WI38 (cell line): Measurements from ENCODE around the gene TBCD.

Source experiments
- H3K4me3 ChIP-seq: 2 replicates; pipeline ENCODE4 v1.5.1; 2011; ENCODE audit warnings: low read depth, mild to moderate bottlenecking, control low read depth, low read length
- TF ChIP-seq, protein P1 (sequence below): IDR thresholded peaks from 2 replicates; pipeline ENCODE4 v1.5.1; 2012; ENCODE audit warnings: low read depth, mild to moderate bottlenecking, control low read depth, low read length

Gene TBCD

DNA sequence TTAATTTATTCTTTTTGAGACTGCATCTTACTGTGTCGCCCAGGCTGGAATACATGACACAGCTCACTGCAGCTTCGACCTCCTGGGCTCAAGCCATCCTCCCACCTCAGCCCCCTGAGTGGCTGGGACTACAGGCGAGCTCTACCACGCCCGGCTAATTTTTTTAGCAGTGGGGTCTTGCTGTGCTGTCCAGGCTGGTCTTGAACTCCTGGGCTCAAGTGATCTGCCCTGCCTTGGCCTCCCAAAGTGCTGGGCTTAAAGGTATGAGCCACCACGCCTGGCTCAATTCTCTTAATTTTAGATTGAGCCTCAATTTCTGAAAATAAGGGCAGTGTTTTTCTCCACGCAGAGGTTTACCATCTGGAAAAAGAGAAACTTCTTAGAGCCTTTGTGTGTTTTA, 46.9 kb downstream of the TBCD start:
- TF ChIP-seq, protein P1, sequence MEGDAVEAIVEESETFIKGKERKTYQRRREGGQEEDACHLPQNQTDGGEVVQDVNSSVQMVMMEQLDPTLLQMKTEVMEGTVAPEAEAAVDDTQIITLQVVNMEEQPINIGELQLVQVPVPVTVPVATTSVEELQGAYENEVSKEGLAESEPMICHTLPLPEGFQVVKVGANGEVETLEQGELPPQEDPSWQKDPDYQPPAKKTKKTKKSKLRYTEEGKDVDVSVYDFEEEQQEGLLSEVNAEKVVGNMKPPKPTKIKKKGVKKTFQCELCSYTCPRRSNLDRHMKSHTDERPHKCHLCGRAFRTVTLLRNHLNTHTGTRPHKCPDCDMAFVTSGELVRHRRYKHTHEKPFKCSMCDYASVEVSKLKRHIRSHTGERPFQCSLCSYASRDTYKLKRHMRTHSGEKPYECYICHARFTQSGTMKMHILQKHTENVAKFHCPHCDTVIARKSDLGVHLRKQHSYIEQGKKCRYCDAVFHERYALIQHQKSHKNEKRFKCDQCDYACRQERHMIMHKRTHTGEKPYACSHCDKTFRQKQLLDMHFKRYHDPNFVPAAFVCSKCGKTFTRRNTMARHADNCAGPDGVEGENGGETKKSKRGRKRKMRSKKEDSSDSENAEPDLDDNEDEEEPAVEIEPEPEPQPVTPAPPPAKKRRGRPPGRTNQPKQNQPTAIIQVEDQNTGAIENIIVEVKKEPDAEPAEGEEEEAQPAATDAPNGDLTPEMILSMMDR = no peak
- no peak overlapping the region for H3K4me3 ChIP-seq

GRCh38 chr17:82799591-82799990, 47.7 kb downstream of the TBCD start:
- H3K4me3 ChIP-seq = no peak overlapping the region

DNA sequence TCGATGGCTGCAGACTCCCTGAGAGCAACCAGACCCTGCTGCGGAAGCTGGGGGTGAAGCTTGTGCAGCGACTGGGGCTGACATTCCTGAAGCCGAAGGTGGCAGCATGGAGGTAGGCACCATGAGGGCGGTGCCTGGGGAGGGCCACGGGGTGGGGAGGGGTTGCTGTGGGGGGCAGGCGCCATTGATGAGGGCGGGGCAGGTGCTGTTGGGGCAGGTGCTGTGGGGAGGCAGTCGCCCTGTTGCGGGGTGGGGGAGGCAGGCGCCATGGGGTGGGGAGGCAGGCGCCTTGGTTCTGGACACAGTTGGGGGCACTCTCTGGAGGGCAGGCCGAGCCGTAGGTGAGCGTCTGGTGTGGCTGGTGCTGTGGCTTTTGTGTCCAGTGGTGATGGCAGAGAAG, 49.0 kb downstream of the TBCD start:
- TF ChIP-seq, protein P1 = no peak
- no peak overlapping the region for H3K4me3 ChIP-seq

More at GRCh38 chr17:82799591-82799990, 47.7 kb downstream of the TBCD start:
- TF ChIP-seq, protein P1 = no peak

DNA sequence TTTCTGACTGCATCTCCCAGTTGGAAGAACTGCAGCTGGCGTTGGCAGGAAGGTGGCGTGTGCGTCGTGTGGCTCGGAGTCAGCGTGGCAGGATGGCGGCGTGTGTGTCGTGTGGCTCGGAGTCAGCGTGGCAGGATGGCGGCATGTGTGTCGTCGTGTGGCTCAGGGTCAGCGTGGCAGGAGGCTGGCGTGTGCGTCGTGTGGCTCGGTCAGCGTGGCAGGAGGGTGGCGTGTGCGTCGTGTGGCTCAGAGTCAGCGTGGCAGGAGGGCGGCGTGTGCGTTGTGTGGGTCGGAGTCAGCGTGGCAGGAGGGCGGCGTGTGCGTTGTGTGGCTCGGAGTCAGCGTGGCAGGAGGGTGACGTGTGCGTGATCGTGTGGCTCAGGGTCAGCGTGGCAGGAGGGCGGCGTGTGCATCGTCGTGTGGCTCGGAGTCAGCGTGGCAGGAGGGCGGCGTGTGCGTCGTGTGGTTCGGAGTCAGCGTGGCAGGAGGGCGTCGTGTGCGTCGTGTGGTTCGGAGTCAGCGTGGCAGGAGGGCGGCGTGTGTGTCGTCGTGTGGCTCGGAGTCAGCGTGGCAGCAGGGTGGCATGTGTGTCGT, 49.6 kb downstream of the TBCD start:
- no peak overlapping the region for H3K4me3 ChIP-seq
- TF ChIP-seq, protein P1 = no peak

DNA sequence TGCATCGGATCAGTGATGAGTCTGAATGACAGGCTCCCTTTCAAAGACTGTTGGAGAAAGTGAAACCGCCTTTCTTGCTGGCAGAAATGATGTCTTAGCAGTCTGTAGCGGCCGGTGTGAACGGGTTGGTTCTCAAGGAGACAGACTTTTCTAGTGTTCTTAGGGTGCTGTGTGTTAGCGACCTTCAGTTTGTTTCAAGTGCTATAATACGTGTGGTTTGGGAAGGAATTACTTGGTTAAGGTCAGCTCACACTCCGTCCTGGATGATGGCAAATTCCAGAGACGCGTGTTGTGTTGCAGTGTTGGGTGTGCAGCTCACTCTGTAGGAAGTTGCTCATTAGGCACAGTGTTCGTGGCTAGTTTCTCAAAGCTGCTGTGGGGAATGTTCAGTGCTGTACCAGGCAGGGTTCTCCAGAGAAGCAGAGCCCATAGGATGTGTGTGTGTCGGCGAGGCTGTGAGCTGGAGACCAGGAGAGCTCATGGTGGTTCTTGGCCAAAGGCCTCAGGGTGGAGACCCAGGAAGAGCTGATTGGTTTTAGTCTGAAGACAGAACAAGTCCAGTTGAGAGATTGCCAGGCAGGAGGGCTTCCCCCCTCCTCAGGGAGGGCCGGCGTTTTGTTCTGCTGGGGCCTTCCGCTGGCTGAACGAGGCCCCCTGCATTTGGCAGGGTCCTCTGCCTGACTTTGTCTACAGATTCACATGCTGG, 50.4 kb downstream of the TBCD start:
- H3K4me3 ChIP-seq = no peak overlapping the region
- TF ChIP-seq, protein P1 = no peak

- TF ChIP-seq, protein P1 = no peak
Measured at GRCh38 chr17:82803185-82803584, 51.3 kb downstream of the TBCD start.

GRCh38 chr17:82803606-82804005, 51.7 kb downstream of the TBCD start:
- TF ChIP-seq, protein P1 = no peak

More at GRCh38 chr17:82803185-82803584, 51.3 kb downstream of the TBCD start:
- H3K4me3 ChIP-seq = no peak overlapping the region

More at GRCh38 chr17:82803606-82804005, 51.7 kb downstream of the TBCD start:
- H3K4me3 ChIP-seq = no peak overlapping the region
